ENCODE results near the gene RPL41. TPM values are rescaled to one million over a fixed set of nuclear protein-coding genes. Genes with fewer than 3 reads are reported as not detected.

RPL41 gene
- total RNA-seq, 6 experiments from 2014 or later: 2,722 to 3,464 (median 3,292) TPM

- Mint-ChIP-seq H3K4me3 (peak overlapping the region; percentile 98), H3K9me3 (peaks cover 12% of the 10 kb centered on the region), H3K27me3 (ENCODE audit: insufficient read depth) (peaks cover 40% of the 10 kb centered on the region), H3K27ac (peak overlapping the region; percentile 96), H3K36me3 (ENCODE audit: low read depth) (peaks cover 51% of the 10 kb centered on the region), H3K4me1 (ENCODE audit: low read depth) (peaks cover 41% of the 10 kb centered on the region)
- no peak for DNase-seq
- TF ChIP-seq CTCF (IDR thresholded peaks at IDR 0.05): no peak
These were observed 44.7 kb downstream of the RPL41 start for GRCh38 chr12:56160894-56161689.

GRCh38 chr12:56161690-56162351, 45.4 kb downstream of the RPL41 start:
- no peak for DNase-seq
- no peak for TF ChIP-seq CTCF (IDR thresholded peaks at IDR 0.05)
- Mint-ChIP-seq H3K27me3 (ENCODE audit: insufficient read depth) (peaks cover 43% of the 10 kb centered on the region), H3K36me3 (ENCODE audit: low read depth) (peaks cover 51% of the 10 kb centered on the region), H3K9me3 (peaks cover 12% of the 10 kb centered on the region), H3K4me1 (ENCODE audit: low read depth) (peaks cover 41% of the 10 kb centered on the region), H3K27ac (peak overlapping the region; percentile 96), H3K4me3 (peak overlapping the region; percentile 98)

GRCh38 chr12:56162468-56163290, 46.2 kb downstream of the RPL41 start:
- Mint-ChIP-seq H3K27ac (peak overlapping the region; percentile 96), H3K4me1 (ENCODE audit: low read depth) (peaks cover 33% of the 10 kb centered on the region), H3K36me3 (ENCODE audit: low read depth) (peaks cover 55% of the 10 kb centered on the region), H3K27me3 (ENCODE audit: insufficient read depth) (peaks cover 45% of the 10 kb centered on the region), H3K9me3 (peaks cover 12% of the 10 kb centered on the region), H3K4me3 (0 out of 2 replicates have a peak overlapping the region, but pooled peaks have one; percentile 30)
- TF ChIP-seq CTCF (IDR thresholded peaks at IDR 0.05): no peak
- no peak for DNase-seq

- peaks cover 5% of the 10 kb centered on the region; the same call in 1 of the 2 replicates for H3K9me3 Mint-ChIP-seq
- peak overlapping the region; percentile 55 for H3K4me3 Mint-ChIP-seq
- H3K4me1 Mint-ChIP-seq (ENCODE audit: low read depth): peaks cover 32% of the 10 kb centered on the region
- no peak for TF ChIP-seq CTCF (IDR thresholded peaks at IDR 0.05)
- H3K27me3 Mint-ChIP-seq (ENCODE audit: insufficient read depth): peaks cover 42% of the 10 kb centered on the region
- H3K36me3 Mint-ChIP-seq (ENCODE audit: low read depth): peaks cover 53% of the 10 kb centered on the region
- DNase-seq: no peak
- H3K27ac Mint-ChIP-seq: peak overlapping the region; percentile 96
These were observed 47.3 kb downstream of the RPL41 start for GRCh38 chr12:56163533-56164344.

GRCh38 chr12:56164345-56164729, 47.9 kb downstream of the RPL41 start:
- peak overlapping the region; percentile 55 for H3K4me3 Mint-ChIP-seq
- peaks cover 32% of the 10 kb centered on the region for H3K4me1 Mint-ChIP-seq (ENCODE audit: low read depth)
- DNase-seq: no peak
- TF ChIP-seq CTCF (IDR thresholded peaks at IDR 0.05): no peak
- H3K27ac Mint-ChIP-seq: peak overlapping the region; percentile 96
- no peaks in the 10 kb centered on the region for H3K9me3 Mint-ChIP-seq
- peaks cover 36% of the 10 kb centered on the region for H3K27me3 Mint-ChIP-seq (ENCODE audit: insufficient read depth)
- H3K36me3 Mint-ChIP-seq (ENCODE audit: low read depth): peaks cover 47% of the 10 kb centered on the region

Measured in HFFc6 (cell line).